ENCODE data around the gene FAAP100. TPM values are rescaled to one million over a fixed set of nuclear protein-coding genes. Genes with fewer than 3 reads are reported as not detected.

The FAAP100 gene
- total and polyA plus RNA-seq, 2 donors (not counting 1 experiment from before 2014, with no cell fraction given), result 62.0 to 72.7 TPM

GRCh38 chr17:81520021-81520901 lies 31.9 kb downstream of the FAAP100 start:
- ATAC-seq (ENCODE audit: low read depth) (no peak), DNase-seq (no peak)
- Histone ChIP-seq H3K9ac (ENCODE audit: low read length) (peak overlapping the region; percentile 87), H3K27me3 (replicated peaks in 1 of 4; ENCODE audit: control extremely low read depth in 1 of 4, control insufficient read depth in 3 of 4, insufficient read depth in 4 of 4, low read length in 3 of 4) (no peaks in the 10 kb centered on the region), H3K4me3 (ENCODE audit: control extremely low read depth in 1 of 5, extremely low read depth in 1 of 5, insufficient read depth in 1 of 5, low read depth in 2 of 5, low read length in 4 of 5) (peak overlapping the region in 4 of 5 experiments; percentile 47 to 94 (median 64)), H3K27ac (ENCODE audit: low read length in 2 of 2) (peak overlapping the region; percentile 40 to 97), H3K9me3 (ENCODE audit: control extremely low read depth in 1 of 3, control insufficient read depth in 2 of 3, insufficient read depth in 1 of 3, low read length in 2 of 3) (no peaks in the 10 kb centered on the region), H4K20me1 (ENCODE audit: control insufficient read depth, insufficient read depth, low read length, poor library complexity, severe bottlenecking) (peaks cover 23% of the 10 kb centered on the region), H2AFZ (ENCODE audit: insufficient read depth, low read depth, low read length, poor library complexity, severe bottlenecking) (peak overlapping the region; percentile 87), H3K36me3 (replicated peaks in 1 of 2; ENCODE audit: control extremely low read depth in 1 of 2, control insufficient read depth in 1 of 2, extremely low read depth in 1 of 2, insufficient read depth in 2 of 2, low read length in 1 of 2) (peaks cover 0 to 6% of the 10 kb centered on the region in 2 experiments), H3K4me1 (ENCODE audit: control insufficient read depth in 2 of 2, insufficient read depth in 2 of 2, low read length in 2 of 2) (peaks cover 37 to 55% of the 10 kb centered on the region in 2 donors), H3K79me2 (ENCODE audit: control insufficient read depth, insufficient read depth, low read length) (peaks cover 68% of the 10 kb centered on the region), H3K4me2 (replicated peaks; ENCODE audit: low read depth, low read length, poor library complexity, severe bottlenecking) (peak overlapping the region; percentile 99)
- Mint-ChIP-seq H3K4me3 (peak overlapping the region; percentile 98), H3K27ac (peak overlapping the region; percentile 86), H3K27me3 (no peaks in the 10 kb centered on the region), H3K4me1 (peaks cover 40% of the 10 kb centered on the region), H3K9me3 (ENCODE audit: insufficient read depth) (no peaks in the 10 kb centered on the region)
- TF ChIP-seq EZH2 (IDR thresholded peaks at IDR 0.05; ENCODE audit: borderline replicate concordance, insufficient read depth, low read depth, low read length, poor library complexity, severe bottlenecking) (no peak), CTCF (IDR thresholded peaks at IDR 0.05) (no peak)
- ChIA-PET CTCF (interaction anchor here (0.5 to 7.3 kb wide), 8 partner anchors 11 to 1776 kb away, joined by 3 to 75 read pairs (median 8); partner anchors contain the start of gene FAAP100), POLR2A (interaction anchor here (3.0 kb wide), 1 partner anchor 12 kb away, joined by 32 read pairs; no protein-coding TSS in a partner anchor)
- WGBS (ENCODE audit: insufficient coverage), result 78% methylated on average over 14 of the region's 14 CpGs
- intact Hi-C loops (cut with micrococcal nuclease), result no loop called here

All from B cell (primary cell).